Right kidney (tissue), 9 donors: ENCODE results near the gene CLEC4A.
"Not testable (repeated sequence)": the region's sequence is repeated elsewhere in the genome, so short reads cannot be mapped to it uniquely, and the experiment has no call there.

ENCODE experiments used
- DNase-seq: peaks from one replicate; pipeline ENCODE4 v3.0.0-alpha.2; 2016
- long read RNA-seq, 8 donors: transcript quantifications; one replicate each; lab custom pipeline, GENCODE V29; 2026

CLEC4A gene
- long read RNA-seq, donor 1, partial matches to known transcripts: 0 of 1 reads
- long read RNA-seq, donor 1, other reads (novel, unspliced or antisense): 0 of 1 reads
- long read RNA-seq, donor 2: 0 reads
- long read RNA-seq, donor 3: 0 reads
- long read RNA-seq, donor 4, partial matches to known transcripts: 0 of 1 reads
- long read RNA-seq, donor 4, other reads (novel, unspliced or antisense): 0 of 1 reads
- long read RNA-seq, donor 5: 0 reads
- long read RNA-seq, donor 6, partial matches to known transcripts: 0 of 1 reads
- long read RNA-seq, donor 6, other reads (novel, unspliced or antisense): 0 of 1 reads
- long read RNA-seq, donor 7: 0 reads
- long read RNA-seq, donor 8: 0 reads

- DNase-seq: no peak
These were observed at the start of gene CLEC4A for GRCh38 chr12:8123124-8123912. Gene CLEC4A, plus strand, starts transcription at chr12:8123617. Its CDS starts 262 bp downstream, at chr12:8123879.

- no peak for DNase-seq
These were observed 47.5 kb upstream of the CLEC4A start for GRCh38 chr12:8075935-8076334.

GRCh38 chr12:8076366-8076765 is 47.1 kb upstream of the CLEC4A start:
- DNase-seq: no peak

- DNase-seq: no peak
These were observed 46.2 kb upstream of the CLEC4A start for GRCh38 chr12:8077207-8077606.

- no peak for DNase-seq
These were observed 45.0 kb upstream of the CLEC4A start for GRCh38 chr12:8078398-8078797.

GRCh38 chr12:8078916-8079315 is 44.5 kb upstream of the CLEC4A start:
- DNase-seq: no peak

GRCh38 chr12:8080120-8080519 is 43.3 kb upstream of the CLEC4A start:
- DNase-seq: no peak

- DNase-seq: peak; percentile 54
These were observed 42.0 kb upstream of the CLEC4A start for GRCh38 chr12:8081251-8081920.

- no peak for DNase-seq
These were observed 40.7 kb upstream of the CLEC4A start for GRCh38 chr12:8082808-8083100.

GRCh38 chr12:8084351-8084750 is 39.1 kb upstream of the CLEC4A start:
- DNase-seq: not testable (repeated sequence)

GRCh38 chr12:8087666-8088065 is 35.8 kb upstream of the CLEC4A start:
- no peak for DNase-seq

- DNase-seq: no peak
These were observed 34.8 kb upstream of the CLEC4A start for GRCh38 chr12:8088574-8088973.

- DNase-seq: not testable (repeated sequence)
These were observed 34.1 kb upstream of the CLEC4A start for GRCh38 chr12:8089277-8089676.

- no peak for DNase-seq
These were observed 33.7 kb upstream of the CLEC4A start for GRCh38 chr12:8089716-8090115.

- no peak for DNase-seq
These were observed 30.1 kb upstream of the CLEC4A start for GRCh38 chr12:8093291-8093690.

- no peak for DNase-seq
These were observed 27.0 kb upstream of the CLEC4A start for GRCh38 chr12:8096281-8096915.

GRCh38 chr12:8099235-8099634 is 24.2 kb upstream of the CLEC4A start:
- no peak for DNase-seq

- DNase-seq: peak; percentile 35
These were observed 14.5 kb upstream of the CLEC4A start for GRCh38 chr12:8108808-8109398.

- DNase-seq: not testable (repeated sequence)
These were observed 10.3 kb upstream of the CLEC4A start for GRCh38 chr12:8113117-8113516.

GRCh38 chr12:8120072-8120713 is 3.2 kb upstream of the CLEC4A start:
- DNase-seq: no peak

- no peak for DNase-seq
These were observed 3.7 kb downstream of the CLEC4A start for GRCh38 chr12:8127138-8127537.
